B cell (primary cell): ENCODE data around the gene GUCA2A. TPM values are rescaled to one million over a fixed set of nuclear protein-coding genes. Genes with fewer than 3 reads are reported as not detected.

Source experiments
- ATAC-seq: fragments of 200-7000 bp; cut with Tn5 transposase; one replicate; pipeline ENCODE4 v1.10.0; 2021; ENCODE audit warnings: low read depth, mild to moderate bottlenecking, moderate number of reproducible peaks, moderate library complexity
- CTCF ChIA-PET: fragments of 350-600 bp; sonication (Branson Sonifier 250); formaldehyde crosslinking; loops from one replicate; lab custom pipeline; 2021; ENCODE audit warnings: antibody characterized with exemption, inconsistent platforms; lab: Charles Lee
- POLR2A ChIA-PET: fragments of 350-600 bp; sonication (Branson Sonifier 250); formaldehyde crosslinking; loops from one replicate; lab custom pipeline; 2021; ENCODE audit warnings: antibody characterized with exemption; lab: Charles Lee
- DNase-seq: peaks from one replicate; pipeline ENCODE4 v3.0.0; 2013
- H2AFZ ChIP-seq: 2 replicates; pipeline ENCODE4 v1.6.1; 2012; ENCODE audit warnings: mild to moderate bottlenecking, low read depth, low read length; ENCODE audit not compliant: insufficient read depth, poor library complexity, severe bottlenecking
- H3K27ac ChIP-seq, 2 donors: 1 replicate in 1 of 2; 2 replicates in 1 of 2; pipeline ENCODE4 v1.5.1; 2012 to 2013; ENCODE audit warnings: low read length in 2 of 2, mild to moderate bottlenecking in 2 of 2, moderate library complexity in 1 of 2
- H3K27me3 ChIP-seq, 4 experiments: fragments of 200-600 bp in 1 of 4; sonication (generic) in 1 of 4; replicated peaks in 1 of 4; 1 replicate in 2 of 4; 2 replicates in 2 of 4; pipeline versions ENCODE4 v1.6.1 to v1.7.0; 2013 to 2016; ENCODE audit warnings: low read length in 3 of 4, mild to moderate bottlenecking in 2 of 4, mixed read lengths in 1 of 4, moderate library complexity in 1 of 4; ENCODE audit not compliant: insufficient read depth in 4 of 4, control insufficient read depth in 3 of 4; ENCODE audit errors: control extremely low read depth in 1 of 4
- H3K36me3 ChIP-seq, 2 experiments: replicated peaks in 1 of 2; 1 replicate in 1 of 2; 2 replicates in 1 of 2; pipeline versions ENCODE4 v1.6.1 to v1.7.1; 2013; ENCODE audit warnings: low read length in 1 of 2; ENCODE audit not compliant: insufficient read depth in 2 of 2, control insufficient read depth in 1 of 2; ENCODE audit errors: control extremely low read depth in 1 of 2, extremely low read depth in 1 of 2
- H3K4me1 ChIP-seq, 2 donors: fragments of 200-600 bp in 1 of 2; sonication (generic) in 1 of 2; 1 replicate in 1 of 2; 2 replicates in 1 of 2; pipeline versions ENCODE4 v1.5.1 to v1.6.1; 2013 to 2017; ENCODE audit warnings: low read length in 2 of 2; ENCODE audit not compliant: control insufficient read depth in 2 of 2, insufficient read depth in 2 of 2
- H3K4me2 ChIP-seq: replicated peaks from 2 replicates; pipeline ENCODE3; 2012; ENCODE audit warnings: mild to moderate bottlenecking, low read depth, low read length; ENCODE audit not compliant: poor library complexity, severe bottlenecking
- H3K4me3 ChIP-seq, 5 experiments: fragments of 200-600 bp in 1 of 5; sonication (generic) in 1 of 5; 1 replicate in 3 of 5; 2 replicates in 2 of 5; pipeline versions ENCODE4 v1.5.1 to v1.7.0; 2011 to 2016; ENCODE audit warnings: low read length in 4 of 5, mild to moderate bottlenecking in 4 of 5, low read depth in 2 of 5, control low read depth in 1 of 5, moderate library complexity in 1 of 5; ENCODE audit not compliant: insufficient read depth in 1 of 5; ENCODE audit errors: control extremely low read depth in 1 of 5, extremely low read depth in 1 of 5
- H3K79me2 ChIP-seq: fragments of 200-600 bp; sonication (generic); one replicate; pipeline ENCODE4 v1.6.0; 2016; ENCODE audit warnings: low read length; ENCODE audit not compliant: control insufficient read depth, insufficient read depth
- H3K9ac ChIP-seq: fragments of 200-600 bp; sonication (generic); 2 replicates; pipeline ENCODE4 v1.6.1; 2017; ENCODE audit warnings: mild to moderate bottlenecking, low read length, moderate library complexity
- H3K9me3 ChIP-seq, 3 donors: one replicate each; pipeline versions ENCODE4 v1.6.1 to v1.7.1; 2013; ENCODE audit warnings: low read length in 2 of 3; ENCODE audit not compliant: control insufficient read depth in 2 of 3, insufficient read depth in 1 of 3; ENCODE audit errors: control extremely low read depth in 1 of 3
- H4K20me1 ChIP-seq: 2 replicates; pipeline ENCODE4 v1.6.0; 2012; ENCODE audit warnings: mild to moderate bottlenecking, low read length; ENCODE audit not compliant: insufficient read depth, control insufficient read depth, poor library complexity, severe bottlenecking
- H3K27ac Mint-ChIP-seq: one replicate; pipeline ENCODE4 v1.8.0; 2021; ENCODE audit warnings: mixed read lengths
- H3K27me3 Mint-ChIP-seq: one replicate; pipeline ENCODE4 v1.8.0; 2021; ENCODE audit warnings: mixed read lengths
- H3K4me1 Mint-ChIP-seq: one replicate; pipeline ENCODE4 v1.8.0; 2021; ENCODE audit warnings: mixed read lengths
- H3K4me3 Mint-ChIP-seq: one replicate; pipeline ENCODE4 v1.8.0; 2021; ENCODE audit warnings: mixed read lengths
- H3K9me3 Mint-ChIP-seq: one replicate; pipeline ENCODE4 v1.8.0; 2022; ENCODE audit warnings: mixed read lengths; ENCODE audit not compliant: insufficient read depth
- CTCF ChIP-seq: fragments of 200-600 bp; IDR thresholded peaks from one replicate; pipeline ENCODE4 v1.8.0; 2022; ENCODE audit warnings: antibody characterized with exemption, mild to moderate bottlenecking
- EZH2 ChIP-seq: IDR thresholded peaks from 2 replicates; pipeline ENCODE4 v1.6.1; 2012; ENCODE audit warnings: borderline replicate concordance, low read depth, mild to moderate bottlenecking, moderate library complexity, low read length; ENCODE audit not compliant: insufficient read depth, poor library complexity, severe bottlenecking
- WGBS: methylation state at CpG from one replicate; pipeline ENCODE4 v1.1.5; 2013; ENCODE audit warnings: missing lambda C conversion rate; ENCODE audit not compliant: insufficient coverage; 5-methylcytosine and 5-hydroxymethylcytosine counted together
- intact Hi-C: fragments of 100-400 bp; cut with micrococcal nuclease; formaldehyde crosslinking; loops from one replicate; pipeline ENCODE4 v1.10.0; 2022
- polyA plus RNA-seq: library from polyadenylated mRNA; depleted of rRNA; stranded (reverse); fragments of >200 nt; gene quantifications from 2 replicates; pipeline ENCODE4 v1.2.3, GENCODE V29; 2012
- total RNA-seq, 2 donors: library from RNA; stranded (reverse); fragments of 120-200 nt in 1 of 2; gene quantifications; 1 replicate in 1 of 2; 2 replicates in 1 of 2; pipeline versions ENCODE4 v1.2.3 to v1.2.4, GENCODE V29; 2013 to 2022

The GUCA2A gene
- total and polyA plus RNA-seq, 2 donors (not counting 1 experiment from before 2014, with no cell fraction given), result not detected

- H3K4me3 Mint-ChIP-seq, result no peak overlapping the region
- Histone ChIP-seq H2AFZ (no peak overlapping the region), H3K4me2 (no peak overlapping the region), H3K9me3 (no peaks in the 10 kb centered on the region), H3K36me3 (no peaks in the 10 kb centered on the region), H3K27me3 (peaks cover 0 to 2% (median 0%) of the 10 kb centered on the region in 4 experiments), H3K4me3 (no peak overlapping the region), H3K9ac (no peak overlapping the region), H4K20me1 (no peaks in the 10 kb centered on the region), H3K27ac (no peak overlapping the region), H3K4me1 (no peaks in the 10 kb centered on the region), H3K79me2 (no peaks in the 10 kb centered on the region)
- peaks cover 24% of the 10 kb centered on the region for H3K27me3 Mint-ChIP-seq
- no peaks in the 10 kb centered on the region for H3K4me1 Mint-ChIP-seq
- 100% methylated on average over 3 of the region's 3 CpGs for WGBS
- no peak for TF ChIP-seq EZH2
- TF ChIP-seq CTCF, result no peak
- H3K27ac Mint-ChIP-seq, result no peak overlapping the region
- POLR2A ChIA-PET, result no interaction called here
- DNase-seq, result no peak
- ATAC-seq, result no peak
- H3K9me3 Mint-ChIP-seq, result no peaks in the 10 kb centered on the region
- intact Hi-C loops, result no loop called here
- CTCF ChIA-PET, result no interaction called here
Measured at GRCh38 chr1:42122408-42122807, 42.1 kb downstream of the GUCA2A start.

- H3K4me1 ChIP-seq, result no peaks in the 10 kb centered on the region
- H3K9ac ChIP-seq, result no peak overlapping the region
- ChIA-PET POLR2A (no interaction called here), CTCF (interaction anchor here (1.0 to 1.3 kb wide), 3 partner anchors 8 to 602 kb away, joined by 3 to 4 read pairs (median 3); no protein-coding TSS in a partner anchor)
- H2AFZ ChIP-seq, result no peak overlapping the region
- TF ChIP-seq EZH2, result no peak
- no peak for TF ChIP-seq CTCF
- peaks cover 0 to 5% (median 0%) of the 10 kb centered on the region in 4 experiments for H3K27me3 ChIP-seq
- DNase-seq (no peak), ATAC-seq (no peak)
- WGBS, result no CpG with 5 or more reads among the region's 1 CpG
- H4K20me1 ChIP-seq, result no peaks in the 10 kb centered on the region
- no peaks in the 10 kb centered on the region for H3K9me3 ChIP-seq
- no peak overlapping the region for H3K27ac Mint-ChIP-seq
- H3K27ac ChIP-seq, result no peak overlapping the region
- intact Hi-C loops, result no loop called here
- H3K4me3 Mint-ChIP-seq, result no peak overlapping the region
- H3K27me3 Mint-ChIP-seq, result peaks cover 36% of the 10 kb centered on the region
- no peak overlapping the region for H3K4me3 ChIP-seq
- H3K36me3 ChIP-seq, result no peaks in the 10 kb centered on the region
- no peaks in the 10 kb centered on the region for H3K4me1 Mint-ChIP-seq
- no peak overlapping the region for H3K4me2 ChIP-seq
- H3K79me2 ChIP-seq, result no peaks in the 10 kb centered on the region
- H3K9me3 Mint-ChIP-seq, result no peaks in the 10 kb centered on the region
Measured at GRCh38 chr1:42118125-42118524, 46.4 kb downstream of the GUCA2A start.
